Measurements from ENCODE around the gene NSF. TPM values are rescaled to one million over a fixed set of nuclear protein-coding genes. Genes with fewer than 3 reads are reported as not detected.
"Not testable (repeated sequence)": the region's sequence is repeated elsewhere in the genome, so short reads cannot be mapped to it uniquely, and the experiment has no call there.

Gene NSF
- total and polyA plus RNA-seq, 3 donors from 2014 or later, result 31.5 to 42.9 (median 37.4) TPM

GRCh38 chr17:46670789-46671188, 80.3 kb downstream of the NSF start:
- H3K9me3 ChIP-seq; H3K4me3 ChIP-seq; H3K27me3 ChIP-seq; intact Hi-C loops (cut with DNase I; ENCODE audit: low total_unique reads); H3K4me1 ChIP-seq; H3K36me3 ChIP-seq (ENCODE audit: low read depth, missing control alignments); H3K27ac ChIP-seq; DNase-seq: not testable (repeated sequence)
- no CpG with 5 or more reads among the region's 4 CpGs for WGBS, 2 donors

- WGBS, 2 donors, result no CpG with 5 or more reads among the region's 2 CpGs
- H3K36me3 ChIP-seq (ENCODE audit: low read depth, missing control alignments); intact Hi-C loops (cut with DNase I; ENCODE audit: low total_unique reads); DNase-seq; H3K4me3 ChIP-seq; H3K9me3 ChIP-seq; H3K27me3 ChIP-seq; H3K4me1 ChIP-seq; H3K27ac ChIP-seq: not testable (repeated sequence)
Measured at GRCh38 chr17:46672777-46673176, 82.3 kb downstream of the NSF start.

GRCh38 chr17:46677819-46678218, 87.3 kb downstream of the NSF start:
- H3K36me3 ChIP-seq (ENCODE audit: low read depth, missing control alignments); H3K9me3 ChIP-seq; H3K27me3 ChIP-seq; H3K27ac ChIP-seq; H3K4me3 ChIP-seq; intact Hi-C loops (cut with DNase I; ENCODE audit: low total_unique reads); DNase-seq; H3K4me1 ChIP-seq: not testable (repeated sequence)

GRCh38 chr17:46683653-46684052, 93.2 kb downstream of the NSF start:
- H3K36me3 ChIP-seq (ENCODE audit: low read depth, missing control alignments); H3K27me3 ChIP-seq; intact Hi-C loops (cut with DNase I; ENCODE audit: low total_unique reads); DNase-seq; H3K4me3 ChIP-seq; H3K9me3 ChIP-seq; H3K4me1 ChIP-seq; H3K27ac ChIP-seq: not testable (repeated sequence)
- no CpG with 5 or more reads among the region's 2 CpGs for WGBS, 2 donors

GRCh38 chr17:46685284-46685683, 94.8 kb downstream of the NSF start:
- H3K36me3 ChIP-seq (ENCODE audit: low read depth, missing control alignments); DNase-seq; H3K4me1 ChIP-seq; H3K9me3 ChIP-seq; H3K27ac ChIP-seq; H3K4me3 ChIP-seq; intact Hi-C loops (cut with DNase I; ENCODE audit: low total_unique reads); H3K27me3 ChIP-seq: not testable (repeated sequence)
- WGBS, 2 donors, result 79 to 83% methylated on average over 3 to 4 of the region's 4 CpGs

- H3K27me3 ChIP-seq; H3K4me1 ChIP-seq; H3K36me3 ChIP-seq (ENCODE audit: low read depth, missing control alignments); H3K27ac ChIP-seq; DNase-seq; H3K9me3 ChIP-seq; intact Hi-C loops (cut with DNase I; ENCODE audit: low total_unique reads); H3K4me3 ChIP-seq: not testable (repeated sequence)
- WGBS, 2 donors, result 80% methylated on average over 1 of the region's 3 CpGs; no CpG with 5 or more reads in 1 of the 2 donors
Measured at GRCh38 chr17:46692196-46692595, 101.7 kb downstream of the NSF start.

- 74 to 100% methylated on average over 2 to 3 of the region's 3 CpGs for WGBS, 2 donors
- intact Hi-C loops (cut with DNase I; ENCODE audit: low total_unique reads); H3K9me3 ChIP-seq; H3K4me3 ChIP-seq; DNase-seq; H3K36me3 ChIP-seq (ENCODE audit: low read depth, missing control alignments); H3K27ac ChIP-seq; H3K4me1 ChIP-seq; H3K27me3 ChIP-seq: not testable (repeated sequence)
Measured at GRCh38 chr17:46693283-46693682, 102.8 kb downstream of the NSF start.

- H3K36me3 ChIP-seq (ENCODE audit: low read depth, missing control alignments); intact Hi-C loops (cut with DNase I; ENCODE audit: low total_unique reads); H3K27ac ChIP-seq; H3K4me1 ChIP-seq; DNase-seq; H3K4me3 ChIP-seq; H3K27me3 ChIP-seq; H3K9me3 ChIP-seq: not testable (repeated sequence)
- WGBS, 2 donors, result no CpG with 5 or more reads among the region's 3 CpGs
Measured at GRCh38 chr17:46696522-46696921, 106.1 kb downstream of the NSF start.

- H3K27me3 ChIP-seq, result not testable (repeated sequence)
Measured at GRCh38 chr17:46699014-46699413, 108.5 kb downstream of the NSF start.

More at GRCh38 chr17:46699014-46699413, 108.5 kb downstream of the NSF start:
- H3K9me3 ChIP-seq; H3K36me3 ChIP-seq (ENCODE audit: low read depth, missing control alignments); DNase-seq; H3K27ac ChIP-seq; H3K4me1 ChIP-seq; H3K4me3 ChIP-seq; intact Hi-C loops (cut with DNase I; ENCODE audit: low total_unique reads): not testable (repeated sequence)
- no CpG with 5 or more reads among the region's 2 CpGs for WGBS, 2 donors

All from testis (tissue), 3 donors.